ENCODE data around the gene PLXNA3. TPM values are rescaled to one million over a fixed set of nuclear protein-coding genes. Genes with fewer than 3 reads are reported as not detected.
A peak's percentile ranks its signal among the peaks of the same experiment; 100 is the strongest.

Gene PLXNA3
- total RNA-seq, 1 experiment from 2014 or later, result 0.32 TPM

- no peak for DNase-seq (ENCODE audit: low read depth in 1 of 2, low spot score in 2 of 2)
- H3K4me3 ChIP-seq, result no peak overlapping the region
- no peaks in the 10 kb centered on the region for H3K4me1 ChIP-seq (replicated peaks)
- no peaks in the 10 kb centered on the region for H3K36me3 ChIP-seq
- H3K9me3 ChIP-seq (replicated peaks), result no peaks in the 10 kb centered on the region
- H3K27me3 ChIP-seq (replicated peaks), result no peaks in the 10 kb centered on the region
- H3K27ac ChIP-seq, result no peak overlapping the region
These were observed 13.0 kb downstream of the PLXNA3 start for GRCh38 chrX:154470914-154471568.

DNA sequence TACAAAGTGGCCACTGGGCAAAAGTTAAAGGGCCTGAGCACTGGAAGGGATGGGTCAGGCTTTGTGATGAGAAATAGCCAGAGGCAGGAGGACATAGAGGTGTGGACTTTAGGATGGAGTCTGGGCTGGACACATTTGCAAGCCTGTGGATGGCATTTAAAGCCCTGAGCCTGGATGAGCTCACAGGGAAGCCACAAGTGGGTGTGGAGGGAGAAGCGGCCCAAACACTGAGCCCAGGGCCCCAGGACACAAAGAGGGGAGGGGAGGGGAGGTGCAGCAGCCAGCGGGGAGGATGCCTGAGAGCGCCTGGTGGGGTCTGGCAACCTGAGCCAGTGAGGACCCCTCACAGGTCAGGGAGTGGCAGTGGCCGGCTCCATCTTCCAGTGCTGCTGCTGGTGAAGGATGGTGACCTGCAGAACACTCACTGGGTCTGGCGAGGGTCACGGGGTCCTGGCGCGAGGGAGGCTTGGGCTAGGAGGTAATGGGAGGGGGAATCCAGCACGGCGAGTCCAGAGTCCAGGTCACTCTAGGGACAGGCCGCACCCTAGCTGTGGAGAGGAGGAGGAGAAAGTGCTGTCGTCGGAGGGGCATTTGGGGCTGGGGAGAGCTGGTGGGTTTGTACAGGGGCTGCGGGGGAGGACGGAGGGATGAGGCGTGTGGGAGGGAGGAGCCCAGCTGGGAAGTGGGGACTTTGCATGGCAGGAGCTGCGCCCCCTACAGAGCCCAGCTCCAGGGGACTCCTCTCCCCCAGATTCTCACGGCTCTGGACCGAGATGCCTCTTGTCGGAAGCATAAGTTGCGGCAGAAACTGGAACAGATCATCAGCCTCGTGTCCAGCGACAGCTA, 14.0 kb downstream of the PLXNA3 start:
- DNase-seq (ENCODE audit: low read depth in 1 of 2, low spot score in 2 of 2), result no peak
- no peaks in the 10 kb centered on the region for H3K9me3 ChIP-seq (replicated peaks)
- no peak overlapping the region for H3K4me3 ChIP-seq
- no peaks in the 10 kb centered on the region for H3K27me3 ChIP-seq (replicated peaks)
- H3K27ac ChIP-seq, result no peak overlapping the region
- H3K36me3 ChIP-seq, result no peaks in the 10 kb centered on the region
- no peaks in the 10 kb centered on the region for H3K4me1 ChIP-seq (replicated peaks)

DNA sequence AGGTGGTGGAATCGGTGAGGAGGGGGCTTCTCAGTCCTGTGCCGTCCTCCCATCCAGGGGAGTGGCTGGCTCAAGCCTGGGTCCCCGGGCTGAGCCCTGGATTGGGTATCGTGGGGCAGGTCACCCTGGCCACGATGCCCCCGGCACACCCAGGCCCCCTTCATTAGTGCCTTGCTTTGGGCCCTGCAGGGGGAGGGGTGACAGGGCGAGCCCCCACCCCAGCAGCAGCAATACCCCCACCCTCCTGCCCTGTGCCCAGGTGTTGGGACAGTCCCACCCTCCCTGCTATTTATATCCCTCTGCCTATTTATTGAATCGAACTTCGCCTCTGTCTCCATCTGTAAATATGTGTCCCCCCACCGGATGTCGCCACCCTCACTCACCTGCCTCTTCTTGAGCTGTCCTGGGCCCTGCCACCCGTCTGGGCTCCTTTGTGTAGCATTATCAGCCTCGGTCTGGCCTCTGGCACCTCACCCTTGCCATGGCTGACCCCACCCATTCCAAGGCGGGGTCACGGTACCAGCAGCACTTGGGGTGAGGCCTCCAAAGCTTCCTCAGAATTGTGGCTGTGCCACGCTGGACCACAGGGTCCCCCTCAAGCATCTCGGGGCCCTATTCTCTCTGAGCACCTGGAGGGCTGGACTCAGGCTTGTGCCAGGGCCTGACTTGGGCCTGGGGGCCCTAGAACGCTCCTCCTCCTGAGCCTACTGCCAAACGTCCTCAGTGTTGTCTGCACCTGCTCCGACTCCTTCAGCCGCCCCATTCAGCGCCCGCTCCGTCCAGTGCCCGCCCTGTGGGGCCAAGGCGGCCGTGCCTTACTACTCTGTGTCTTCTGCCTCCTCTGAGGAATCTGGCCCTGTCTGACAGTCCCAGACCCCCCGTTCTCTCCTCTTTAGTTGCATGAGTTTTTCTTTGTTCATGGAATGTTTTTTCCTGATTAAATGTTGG, 14.9 kb downstream of the PLXNA3 start:
- DNase-seq (ENCODE audit: low read depth in 1 of 2, low spot score in 2 of 2), result no peak
- no peaks in the 10 kb centered on the region for H3K9me3 ChIP-seq (replicated peaks)
- H3K36me3 ChIP-seq, result no peaks in the 10 kb centered on the region
- H3K4me1 ChIP-seq (replicated peaks), result no peaks in the 10 kb centered on the region
- H3K27ac ChIP-seq, result no peak overlapping the region
- H3K4me3 ChIP-seq, result no peak overlapping the region
- no peaks in the 10 kb centered on the region for H3K27me3 ChIP-seq (replicated peaks)

DNA sequence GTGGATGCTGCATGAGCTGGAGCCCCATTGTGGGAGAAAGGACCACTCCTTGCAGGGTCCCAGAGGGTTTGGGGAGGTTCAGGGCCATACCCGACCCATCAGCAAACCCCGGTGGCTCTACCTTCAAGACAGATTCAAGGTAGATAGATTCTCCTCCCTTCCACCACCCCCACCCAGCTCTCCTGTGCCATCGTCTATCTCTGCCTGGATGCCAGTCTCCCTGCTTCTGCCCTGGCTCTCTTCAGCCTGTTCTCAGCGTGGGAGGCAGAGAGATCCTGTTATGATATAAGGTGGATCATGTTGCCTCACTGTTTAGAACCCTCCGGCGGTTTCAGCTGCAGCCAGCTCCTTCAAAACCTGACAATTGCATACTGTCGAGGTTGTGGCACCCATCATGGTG, 15.6 kb downstream of the PLXNA3 start:
- Histone ChIP-seq H3K9me3 (replicated peaks) (no peaks in the 10 kb centered on the region), H3K4me3 (no peak overlapping the region), H3K36me3 (no peaks in the 10 kb centered on the region), H3K4me1 (replicated peaks) (0 out of 2 replicates have a peak, but pooled peaks cover 3% of the 10 kb centered on the region), H3K27me3 (replicated peaks) (no peaks in the 10 kb centered on the region), H3K27ac (no peak overlapping the region)
- DNase-seq (ENCODE audit: low read depth in 1 of 2, low spot score in 2 of 2), result no peak

DNA sequence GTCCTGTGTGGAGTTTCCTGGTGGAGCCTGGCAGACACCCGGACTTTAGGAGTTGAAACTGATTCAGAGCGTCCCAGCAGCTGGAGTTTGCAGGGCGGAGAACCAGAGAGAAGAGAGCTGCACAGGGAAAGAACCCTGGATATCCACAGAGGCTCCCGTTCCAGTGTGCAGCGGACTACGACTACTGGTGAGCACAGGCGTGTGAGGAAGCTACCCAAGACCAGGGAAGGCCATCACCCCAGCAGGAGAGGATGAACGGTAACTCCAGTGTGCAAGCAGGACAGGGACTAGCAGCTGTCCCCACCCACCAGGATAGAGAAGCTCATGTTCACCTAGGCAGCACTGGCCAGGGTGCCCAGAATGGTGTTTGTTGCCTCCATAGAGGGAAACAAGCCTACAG, 18.7 kb downstream of the PLXNA3 start:
- no peaks in the 10 kb centered on the region for H3K36me3 ChIP-seq
- no peak overlapping the region for H3K27ac ChIP-seq
- no peaks in the 10 kb centered on the region for H3K27me3 ChIP-seq (replicated peaks)
- no peaks in the 10 kb centered on the region for H3K9me3 ChIP-seq (replicated peaks)
- H3K4me1 ChIP-seq (replicated peaks), result peaks cover 10% of the 10 kb centered on the region
- H3K4me3 ChIP-seq, result no peak overlapping the region
- DNase-seq (ENCODE audit: low read depth in 1 of 2, low spot score in 2 of 2), result no peak

DNA sequence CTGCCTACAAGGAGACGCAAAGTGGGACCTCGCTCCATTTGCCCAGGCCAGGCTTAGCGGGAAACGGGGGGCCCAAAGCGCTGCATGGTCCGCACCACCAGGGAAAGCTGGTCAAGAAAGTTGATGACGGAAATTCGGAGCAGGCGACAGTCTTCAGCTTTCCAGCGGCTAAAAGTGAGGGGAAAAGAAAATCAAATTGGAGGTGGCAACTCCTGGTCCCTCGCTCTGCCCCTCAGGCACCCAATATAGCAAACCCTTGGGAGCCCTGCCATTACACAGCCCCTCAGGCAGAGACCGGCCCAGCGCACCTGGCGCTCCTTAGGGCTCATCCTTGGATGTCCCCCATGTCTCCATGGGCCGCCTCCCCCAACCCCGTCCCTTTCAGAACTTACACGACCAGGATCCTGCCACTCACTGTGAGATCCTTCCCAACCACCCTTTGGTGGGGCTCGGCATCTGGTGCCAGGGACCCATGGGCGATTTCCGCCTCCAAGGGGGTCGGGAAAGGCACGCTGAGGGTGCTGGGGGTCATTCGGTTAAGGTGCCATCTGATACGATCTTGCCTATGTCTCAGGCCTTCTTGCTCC, 19.9 kb downstream of the PLXNA3 start:
- Histone ChIP-seq H3K4me1 (replicated peaks) (peaks cover 10% of the 10 kb centered on the region), H3K27me3 (replicated peaks) (no peaks in the 10 kb centered on the region), H3K27ac (no peak overlapping the region), H3K9me3 (replicated peaks) (no peaks in the 10 kb centered on the region), H3K4me3 (peak overlapping the region; percentile 49), H3K36me3 (no peaks in the 10 kb centered on the region)
- no peak for DNase-seq (ENCODE audit: low read depth in 1 of 2, low spot score in 2 of 2)

GRCh38 chrX:154478728-154479622, 20.9 kb downstream of the PLXNA3 start, which contains the start of gene LAGE3:
LAGE3 (minus strand) TSS chrX:154479281; CDS start chrX:154478915, 366 bp downstream.
- Histone ChIP-seq H3K36me3 (peaks cover 4% of the 10 kb centered on the region), H3K27ac (no peak within 1 kb of the TSS; the same call in 1 of the 2 replicates), H3K27me3 (replicated peaks) (no peaks in the 10 kb centered on the region), H3K4me1 (replicated peaks) (peaks cover 10% of the 10 kb centered on the region), H3K4me3 (peak within 1 kb of the TSS; percentile 49), H3K9me3 (replicated peaks) (no peaks in the 10 kb centered on the region)
- peak; percentile 69 to 91 for DNase-seq (ENCODE audit: low read depth in 1 of 2, low spot score in 2 of 2)

DNA sequence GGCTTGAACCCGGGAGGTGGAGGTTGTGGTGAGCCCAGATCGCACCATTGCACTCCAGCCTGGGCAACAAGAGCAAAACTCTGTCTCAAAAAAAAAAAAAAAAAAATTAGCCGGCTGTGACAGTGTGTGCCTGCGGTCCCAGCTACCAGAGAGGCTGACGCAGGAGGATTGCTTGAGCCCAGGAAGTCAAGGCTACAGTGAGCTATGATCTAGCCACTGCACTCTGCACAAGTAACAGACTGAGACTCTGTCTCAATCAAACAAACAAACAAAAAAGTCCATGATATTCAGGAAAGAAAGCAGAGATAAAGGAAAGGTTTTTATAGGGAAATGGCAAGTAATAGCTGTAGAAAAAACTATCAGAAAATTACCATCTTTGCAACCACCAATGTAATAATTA, 23.1 kb downstream of the PLXNA3 start:
- Histone ChIP-seq H3K27me3 (replicated peaks) (no peaks in the 10 kb centered on the region), H3K9me3 (replicated peaks) (no peaks in the 10 kb centered on the region), H3K4me1 (replicated peaks) (peaks cover 27% of the 10 kb centered on the region), H3K4me3 (no peak overlapping the region), H3K27ac (no peak overlapping the region), H3K36me3 (peaks cover 25% of the 10 kb centered on the region)
- DNase-seq (ENCODE audit: low read depth in 1 of 2, low spot score in 2 of 2), result no peak

- no peaks in the 10 kb centered on the region for H3K9me3 ChIP-seq (replicated peaks)
- H3K27ac ChIP-seq, result no peak overlapping the region
- peaks cover 28% of the 10 kb centered on the region for H3K36me3 ChIP-seq
- no peaks in the 10 kb centered on the region for H3K27me3 ChIP-seq (replicated peaks)
- peaks cover 31% of the 10 kb centered on the region for H3K4me1 ChIP-seq (replicated peaks)
- H3K4me3 ChIP-seq, result no peak overlapping the region
- DNase-seq (ENCODE audit: low read depth in 1 of 2, low spot score in 2 of 2), result no peak
These were observed 24.0 kb downstream of the PLXNA3 start for GRCh38 chrX:154481911-154482601.

- Histone ChIP-seq H3K36me3 (peaks cover 34% of the 10 kb centered on the region), H3K27ac (no peak overlapping the region), H3K4me3 (no peak overlapping the region), H3K9me3 (replicated peaks) (no peaks in the 10 kb centered on the region), H3K4me1 (replicated peaks) (peaks cover 32% of the 10 kb centered on the region), H3K27me3 (replicated peaks) (no peaks in the 10 kb centered on the region)
- no peak for DNase-seq (ENCODE audit: low read depth in 1 of 2, low spot score in 2 of 2)
These were observed 24.7 kb downstream of the PLXNA3 start for GRCh38 chrX:154482786-154483185.

GRCh38 chrX:154483325-154483724, 25.2 kb downstream of the PLXNA3 start:
- no peaks in the 10 kb centered on the region for H3K27me3 ChIP-seq (replicated peaks)
- DNase-seq (ENCODE audit: low read depth in 1 of 2, low spot score in 2 of 2), result no peak
- no peak overlapping the region for H3K4me3 ChIP-seq

More at GRCh38 chrX:154483325-154483724, 25.2 kb downstream of the PLXNA3 start:
- Histone ChIP-seq H3K9me3 (replicated peaks) (no peaks in the 10 kb centered on the region), H3K27ac (no peak overlapping the region), H3K4me1 (replicated peaks) (peaks cover 29% of the 10 kb centered on the region), H3K36me3 (peaks cover 35% of the 10 kb centered on the region)

Measured in SJSA1 (cell line).